Measurements from ENCODE around the gene CERK.
"Not testable (repeated sequence)": the region's sequence is repeated elsewhere in the genome, so short reads cannot be mapped to it uniquely, and the experiment has no call there.

CERK gene, protein sequence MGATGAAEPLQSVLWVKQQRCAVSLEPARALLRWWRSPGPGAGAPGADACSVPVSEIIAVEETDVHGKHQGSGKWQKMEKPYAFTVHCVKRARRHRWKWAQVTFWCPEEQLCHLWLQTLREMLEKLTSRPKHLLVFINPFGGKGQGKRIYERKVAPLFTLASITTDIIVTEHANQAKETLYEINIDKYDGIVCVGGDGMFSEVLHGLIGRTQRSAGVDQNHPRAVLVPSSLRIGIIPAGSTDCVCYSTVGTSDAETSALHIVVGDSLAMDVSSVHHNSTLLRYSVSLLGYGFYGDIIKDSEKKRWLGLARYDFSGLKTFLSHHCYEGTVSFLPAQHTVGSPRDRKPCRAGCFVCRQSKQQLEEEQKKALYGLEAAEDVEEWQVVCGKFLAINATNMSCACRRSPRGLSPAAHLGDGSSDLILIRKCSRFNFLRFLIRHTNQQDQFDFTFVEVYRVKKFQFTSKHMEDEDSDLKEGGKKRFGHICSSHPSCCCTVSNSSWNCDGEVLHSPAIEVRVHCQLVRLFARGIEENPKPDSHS

DNA sequence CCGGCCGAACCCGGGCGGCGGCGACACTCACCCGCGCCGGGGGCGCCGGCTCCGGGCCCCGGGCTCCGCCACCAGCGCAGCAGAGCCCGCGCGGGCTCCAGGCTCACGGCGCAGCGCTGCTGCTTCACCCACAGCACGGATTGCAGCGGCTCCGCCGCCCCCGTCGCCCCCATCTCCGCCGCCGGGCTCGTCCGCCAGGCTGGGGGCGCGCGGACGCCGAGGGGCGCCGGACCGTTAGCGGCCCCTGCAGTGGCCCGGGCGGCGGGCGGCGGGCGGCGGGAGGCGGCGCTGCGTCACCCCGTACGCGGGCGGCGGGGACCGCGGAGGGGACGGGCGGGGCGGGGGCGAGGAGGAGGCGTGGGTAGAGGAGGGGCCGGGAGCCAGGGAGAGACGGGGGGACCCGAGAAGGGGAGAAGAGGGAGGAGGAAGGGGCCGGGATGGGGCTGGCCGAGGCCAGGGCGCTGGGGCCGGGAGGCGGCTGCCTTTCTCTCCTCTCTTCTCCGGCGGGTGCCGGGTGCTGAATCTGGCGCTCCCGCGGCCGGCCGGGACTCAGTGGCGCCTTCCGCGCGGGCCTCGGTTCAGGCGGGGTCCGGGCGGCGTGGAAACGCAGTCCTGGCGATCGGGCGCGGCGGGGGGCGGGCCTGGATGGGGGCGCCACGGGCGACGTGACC lies at the start of gene CERK:
CERK (minus strand) TSS at position 277 of the 671 bp plus-strand sequence; CDS start at position 173, 104 bp downstream.
- DNase-seq (ENCODE audit: low read depth): peak; percentile 32

DNA sequence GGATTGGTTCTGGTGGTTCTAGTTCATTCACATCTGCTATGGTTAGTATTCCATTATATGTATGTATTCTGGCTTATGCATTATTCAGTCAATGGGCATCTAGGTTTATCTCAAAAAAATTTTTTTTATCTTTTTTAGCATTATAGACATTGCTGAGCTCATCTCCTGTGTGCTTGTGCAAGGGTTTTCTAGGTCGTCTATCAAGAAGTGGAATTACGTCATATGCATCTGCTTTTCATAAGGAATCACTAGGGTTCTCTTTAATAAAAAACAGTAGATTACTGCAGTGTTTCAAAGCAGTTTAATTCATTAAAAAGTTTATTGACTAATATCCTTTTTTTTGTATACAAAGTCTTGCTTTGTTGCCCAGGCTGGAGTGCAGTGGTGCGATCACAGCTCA lies 45.7 kb upstream of the CERK start:
- no peak for DNase-seq (ENCODE audit: low read depth)

DNA sequence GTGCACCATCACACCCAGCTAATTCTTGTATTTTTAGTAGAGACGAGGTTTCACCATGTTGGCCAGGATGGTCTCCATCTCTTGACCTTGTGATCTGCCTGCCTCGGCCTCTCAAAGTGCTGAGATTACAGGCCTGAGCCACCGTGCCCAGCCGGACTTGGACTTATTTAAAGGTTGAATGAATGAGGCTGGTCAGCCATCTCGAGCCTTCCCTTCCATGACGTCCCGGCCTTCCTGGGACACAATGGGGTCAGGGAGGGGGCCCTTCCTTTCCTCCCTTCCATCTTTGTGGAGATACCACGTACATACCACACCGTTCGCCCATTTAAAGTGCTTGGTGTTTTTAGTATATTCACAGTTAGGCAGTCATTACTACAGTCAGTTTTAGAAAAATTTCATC lies 44.1 kb upstream of the CERK start:
- DNase-seq (ENCODE audit: low read depth): not testable (repeated sequence)

DNA sequence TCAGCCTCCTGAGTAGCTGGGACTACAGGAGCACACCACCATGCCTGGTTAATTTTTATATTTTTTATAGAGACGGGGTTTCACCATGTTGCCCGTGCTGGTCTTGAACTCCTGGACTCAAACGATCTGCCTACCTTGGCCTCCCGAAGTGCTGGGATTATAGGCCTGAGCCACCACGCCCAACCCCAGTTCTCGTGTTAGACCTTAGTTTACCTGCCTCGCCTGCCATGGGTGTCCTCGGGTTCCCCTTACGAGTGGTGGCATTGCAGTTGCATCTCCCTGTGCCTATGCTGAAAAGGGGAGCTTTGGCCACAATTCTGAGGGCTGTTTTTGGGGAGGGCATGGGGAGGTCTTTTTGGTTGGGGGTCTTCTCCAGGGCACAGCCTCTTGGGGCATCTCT lies 43.2 kb upstream of the CERK start:
- DNase-seq (ENCODE audit: low read depth): no peak

DNA sequence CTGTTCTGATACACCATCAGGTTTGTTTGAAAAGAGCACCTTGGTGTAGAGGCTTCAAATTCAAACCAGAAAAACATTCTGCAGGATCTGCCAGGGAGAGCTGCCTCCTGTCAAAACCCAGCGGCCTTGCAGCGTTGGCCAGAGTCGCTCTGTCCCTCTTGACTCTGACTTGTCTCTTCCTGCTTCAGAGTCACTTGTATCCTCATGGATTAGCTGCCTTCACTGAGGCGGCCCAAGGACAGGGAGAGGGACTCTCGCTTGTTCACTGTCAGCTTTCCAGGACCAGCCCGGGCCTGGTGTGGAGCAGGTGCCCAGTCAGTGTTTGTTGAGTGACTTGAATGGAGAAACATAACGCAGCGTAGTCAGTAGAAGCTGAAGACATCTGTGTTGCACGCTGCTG lies 42.4 kb upstream of the CERK start:
- DNase-seq (ENCODE audit: low read depth): no peak

DNA sequence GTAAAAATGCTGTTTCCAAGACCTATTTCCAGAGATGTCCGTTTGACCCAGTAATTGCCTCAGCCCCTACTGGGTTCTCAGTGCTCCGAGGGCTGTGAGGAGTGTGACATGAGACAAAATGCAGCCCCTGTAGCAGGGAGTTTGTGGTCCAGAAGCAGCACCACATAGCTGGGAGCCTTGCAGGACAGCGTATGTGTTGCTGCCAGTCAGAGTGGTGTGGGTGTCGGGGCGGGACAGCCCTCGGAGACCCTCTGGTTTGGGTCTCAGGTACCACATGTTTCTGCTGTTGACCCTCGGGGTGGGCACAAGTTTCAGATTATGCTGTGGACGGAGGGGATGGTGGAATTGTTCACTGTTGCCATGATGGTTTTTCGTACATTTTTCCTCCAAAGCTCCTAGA lies 41.6 kb upstream of the CERK start:
- no peak for DNase-seq (ENCODE audit: low read depth)

DNA sequence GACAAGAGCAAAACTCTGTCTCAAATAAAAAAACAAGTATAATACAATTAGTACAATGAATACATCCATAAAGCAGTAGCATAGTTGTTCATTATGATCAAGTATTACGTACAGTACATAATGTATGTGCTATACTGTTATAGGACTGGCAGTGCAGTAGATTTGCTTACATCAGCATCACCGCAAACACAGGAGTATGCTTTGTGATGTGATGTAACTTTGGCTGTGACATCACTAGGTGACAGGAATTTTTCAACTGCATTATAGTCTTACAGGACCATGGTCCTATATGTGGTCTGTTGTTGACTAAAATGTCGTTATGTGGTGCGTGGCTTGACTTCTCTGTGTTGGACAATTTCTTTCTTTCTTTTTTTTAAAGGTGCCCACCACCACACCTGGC lies 41.0 kb upstream of the CERK start:
- no peak for DNase-seq (ENCODE audit: low read depth)

DNA sequence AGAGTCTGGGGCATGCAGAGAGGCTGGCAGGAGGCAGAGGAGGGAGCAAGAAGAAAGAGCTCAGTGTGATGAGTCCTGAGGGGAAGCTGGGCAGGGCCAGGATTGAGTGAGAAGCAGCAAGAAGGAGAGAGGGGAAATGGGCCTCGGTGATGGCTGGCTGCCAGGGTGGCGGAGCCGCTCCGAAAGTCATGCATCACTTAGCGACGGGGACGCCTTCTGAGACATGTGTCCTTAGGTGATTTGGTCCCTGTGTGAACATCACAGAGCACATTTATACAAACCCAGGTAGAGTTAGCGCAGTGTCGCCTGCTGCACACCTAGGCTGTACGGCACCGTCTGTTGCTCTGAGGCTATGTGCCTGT lies 39.5 kb upstream of the CERK start:
- no peak for DNase-seq (ENCODE audit: low read depth)

DNA sequence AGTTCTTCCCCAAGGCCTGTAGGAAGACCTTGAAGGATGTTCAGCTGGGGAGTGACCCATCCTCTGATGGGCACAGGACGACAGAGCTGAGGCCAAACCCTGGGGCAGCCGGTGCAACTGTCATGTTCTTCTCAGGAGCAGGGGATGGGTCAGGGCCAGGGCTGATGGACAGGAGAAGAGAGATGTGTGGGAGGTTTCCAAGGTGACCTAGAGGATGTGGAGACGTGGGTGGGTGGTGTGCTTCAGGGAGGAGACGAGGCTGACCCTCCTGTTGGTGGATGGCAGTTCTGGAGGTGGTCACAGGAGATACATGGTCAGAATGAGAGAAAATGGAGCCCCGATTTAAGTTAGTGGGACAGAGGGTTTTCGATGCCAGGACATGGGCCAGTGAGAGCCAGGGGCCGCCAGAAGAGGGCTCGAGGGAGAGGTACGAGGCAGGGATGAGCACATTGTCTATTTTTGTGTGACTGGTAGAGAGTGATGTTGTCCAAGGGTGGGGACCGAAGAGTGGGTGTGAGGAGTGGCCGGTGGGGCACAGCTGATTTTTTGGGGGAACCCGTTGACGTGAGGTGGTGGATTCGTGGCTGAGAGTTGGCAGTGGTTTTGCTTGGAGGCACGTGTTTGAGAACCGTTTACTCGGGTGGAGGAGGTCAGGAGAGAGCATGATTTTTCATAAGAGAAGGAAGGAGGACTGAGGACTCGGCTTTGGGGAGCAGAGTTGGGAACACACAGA lies 39.0 kb upstream of the CERK start:
- no peak for DNase-seq (ENCODE audit: low read depth)

DNA sequence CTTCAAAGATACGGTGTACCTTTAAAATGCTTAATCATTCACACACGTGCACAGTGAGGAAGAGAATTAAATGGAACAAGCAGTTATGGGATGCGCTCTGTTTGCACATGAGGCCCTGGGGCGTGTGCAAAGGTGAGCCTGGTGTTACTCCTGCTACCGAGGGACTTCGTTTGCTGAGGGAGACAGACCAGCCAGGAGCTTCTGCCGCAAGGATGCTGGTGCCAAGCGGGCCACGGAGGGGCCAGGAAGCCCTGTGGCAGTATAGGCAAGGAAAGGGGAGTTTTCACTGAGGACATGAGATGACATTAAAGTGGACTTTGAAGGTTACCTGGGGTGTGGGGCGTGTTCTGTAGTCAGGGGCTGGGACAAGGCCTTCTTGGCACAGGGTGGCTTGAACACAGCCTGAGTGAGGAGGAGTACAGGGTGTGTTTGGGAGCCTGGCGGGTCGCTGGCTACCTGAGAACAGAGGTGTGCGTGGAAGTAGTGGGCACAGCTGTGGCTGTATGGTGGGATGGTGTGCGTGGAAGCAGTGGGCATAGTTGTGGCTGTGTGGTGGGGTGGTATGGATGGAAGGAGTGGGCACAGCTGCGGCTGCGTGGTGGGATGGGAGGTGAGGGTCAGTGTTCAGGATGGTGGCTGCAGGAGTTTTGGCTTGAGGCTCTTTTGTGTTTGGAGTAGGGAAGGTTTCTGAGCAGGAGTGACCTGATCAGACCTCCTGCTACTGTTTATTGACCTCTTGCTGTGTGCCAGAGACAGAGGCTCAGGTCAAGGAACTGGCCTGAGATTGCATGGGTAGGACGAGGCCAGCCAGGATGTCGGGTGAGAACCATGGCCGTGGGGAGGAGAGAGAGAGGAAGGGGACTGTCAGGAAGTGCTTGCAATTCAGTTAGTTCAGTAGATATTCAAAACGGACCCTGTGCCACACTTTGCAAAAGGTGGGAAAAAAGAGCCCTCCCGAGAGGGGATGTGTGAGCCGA lies 38.1 kb upstream of the CERK start:
- no peak for DNase-seq (ENCODE audit: low read depth)

DNA sequence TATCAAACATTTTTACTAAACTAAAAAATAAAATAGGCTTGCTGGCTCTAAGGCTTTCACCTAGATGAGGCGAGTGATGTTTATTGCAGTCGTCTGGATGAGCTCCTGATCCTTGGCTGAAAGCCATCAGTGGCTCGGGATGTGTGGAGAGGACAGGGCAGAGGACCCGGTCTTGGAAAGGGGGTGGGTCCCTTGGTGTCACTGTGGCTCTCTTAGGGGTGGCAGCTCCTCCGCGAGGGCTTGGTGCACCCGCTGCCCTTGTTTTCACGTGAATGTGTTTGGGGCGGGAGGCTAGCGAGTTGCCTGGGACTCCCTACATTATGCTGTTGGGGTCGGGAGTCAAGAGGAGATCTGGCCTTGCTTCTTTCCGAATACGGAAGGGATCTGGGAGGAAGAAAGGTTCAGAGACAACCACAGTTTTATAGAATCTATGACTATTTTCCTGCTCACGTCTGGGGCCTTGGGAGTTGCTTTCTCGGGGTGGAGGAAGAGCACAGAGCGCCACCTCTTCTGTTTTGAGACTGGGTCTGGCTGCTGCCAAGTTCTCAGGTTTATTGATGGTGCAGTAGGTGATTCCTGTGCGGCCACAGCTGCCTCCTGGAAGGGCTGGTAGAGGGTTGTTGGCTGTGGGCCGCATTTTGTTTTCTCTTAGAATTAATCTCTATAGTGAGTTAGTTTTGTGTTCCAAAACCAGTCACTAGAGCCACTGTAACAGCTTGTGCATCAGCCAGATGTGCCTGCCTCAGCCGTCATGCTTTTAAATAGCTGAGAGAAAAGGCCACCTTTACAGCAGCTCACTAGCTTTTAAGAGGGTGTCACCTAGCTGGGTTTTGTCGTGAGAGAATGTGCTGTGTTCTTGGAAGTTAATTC lies 37.2 kb upstream of the CERK start:
- DNase-seq (ENCODE audit: low read depth): no peak

DNA sequence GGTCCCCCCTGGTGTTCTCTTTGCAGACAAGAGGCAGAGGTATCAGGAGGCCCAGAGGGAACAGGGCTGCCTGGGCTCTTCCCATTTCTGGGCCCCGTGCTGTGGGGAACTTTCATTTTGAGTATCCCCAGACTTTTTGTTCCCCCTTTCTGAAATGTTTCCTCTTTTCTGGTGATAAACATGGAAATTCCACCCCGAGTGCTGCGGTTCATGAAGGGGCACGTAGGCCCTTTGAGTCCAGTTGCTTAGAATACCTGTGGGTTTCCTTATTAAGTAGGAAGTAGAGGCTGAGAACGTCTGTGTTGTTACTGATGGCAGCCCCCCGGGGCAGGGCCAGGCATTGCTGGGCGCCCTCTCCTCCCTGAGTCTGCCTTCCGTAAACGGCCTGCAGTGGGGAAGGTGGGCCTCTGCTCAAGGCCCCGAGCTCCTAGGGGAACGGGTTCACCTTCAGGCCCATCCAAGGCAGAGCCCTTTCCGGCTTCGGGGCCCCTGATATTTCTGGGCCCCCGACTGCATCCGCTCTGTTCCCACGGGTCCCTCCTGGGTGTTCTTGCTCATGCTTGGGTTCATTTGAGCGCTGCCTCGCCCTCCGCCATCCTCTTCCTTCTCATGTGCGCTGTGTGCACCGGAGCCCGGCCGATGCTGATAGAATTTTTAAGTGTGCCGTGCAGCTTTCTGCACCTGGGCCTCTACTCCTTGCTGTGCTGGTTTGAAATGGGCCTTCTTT lies 36.4 kb upstream of the CERK start:
- no peak for DNase-seq (ENCODE audit: low read depth)

DNA sequence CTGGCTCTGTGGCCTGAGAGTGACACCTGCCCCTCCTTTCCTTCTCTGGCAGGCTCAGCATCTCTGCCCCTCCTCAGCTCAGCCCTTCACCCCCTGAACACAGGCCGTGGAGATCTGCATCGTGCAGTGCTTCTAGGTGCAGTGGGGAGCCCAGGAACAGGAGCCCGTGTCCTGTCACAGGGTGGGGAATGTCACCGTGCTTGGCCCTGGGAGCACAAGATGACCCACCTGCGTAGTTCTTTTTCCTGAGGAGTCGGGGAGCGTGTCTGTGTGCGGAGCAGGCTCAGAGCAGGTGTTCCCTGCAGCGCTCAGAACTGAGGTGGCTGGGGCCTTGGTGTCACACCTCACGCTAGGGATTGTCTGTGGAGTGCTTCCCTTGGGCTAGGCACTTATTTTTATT lies 35.0 kb upstream of the CERK start:
- DNase-seq (ENCODE audit: low read depth): no peak

DNA sequence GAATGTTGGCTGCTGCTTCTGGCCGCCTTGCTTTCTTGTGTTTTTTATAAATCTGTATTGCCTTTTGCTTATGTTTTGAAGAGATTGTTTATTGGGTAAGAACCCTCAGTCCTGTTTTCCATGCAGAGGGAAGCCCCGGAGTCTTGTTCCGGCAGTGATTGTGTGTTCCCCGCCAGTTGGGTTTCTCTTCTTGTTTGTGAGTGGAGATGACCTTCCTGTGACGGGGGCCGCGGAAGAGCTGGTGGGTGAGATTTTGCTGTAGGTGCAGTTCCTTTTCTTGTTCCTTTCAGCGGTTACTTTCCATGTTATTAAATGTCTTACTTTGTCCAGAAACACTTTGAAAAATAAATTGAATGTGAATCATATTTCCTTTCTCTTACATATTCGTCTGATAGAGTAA lies 32.7 kb upstream of the CERK start:
- DNase-seq (ENCODE audit: low read depth): no peak

DNA sequence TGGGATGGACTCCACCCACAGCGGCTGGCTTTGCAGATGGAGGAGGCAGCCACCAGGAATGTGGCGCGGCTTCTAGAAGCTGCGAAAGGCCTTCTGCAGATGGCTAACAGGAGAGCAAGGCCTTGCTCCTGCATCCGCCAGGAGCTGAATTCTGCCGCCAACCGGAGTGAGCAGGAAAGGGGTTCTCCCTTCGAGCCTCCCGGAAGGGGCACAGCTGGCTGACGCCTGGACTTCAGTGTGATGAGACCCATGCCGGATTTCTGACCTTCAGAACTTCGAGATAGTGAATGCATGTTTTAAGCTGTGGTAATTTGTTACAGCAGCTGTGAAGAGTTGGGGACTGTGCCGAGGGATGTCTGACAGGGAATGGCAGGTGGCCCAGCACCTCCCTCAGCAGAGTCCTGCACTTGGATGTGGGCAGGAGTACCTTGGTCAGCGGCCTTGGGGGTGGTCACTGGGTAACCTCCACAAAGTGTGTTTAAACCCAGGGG lies 32.1 kb upstream of the CERK start:
- no peak for DNase-seq (ENCODE audit: low read depth)

DNA sequence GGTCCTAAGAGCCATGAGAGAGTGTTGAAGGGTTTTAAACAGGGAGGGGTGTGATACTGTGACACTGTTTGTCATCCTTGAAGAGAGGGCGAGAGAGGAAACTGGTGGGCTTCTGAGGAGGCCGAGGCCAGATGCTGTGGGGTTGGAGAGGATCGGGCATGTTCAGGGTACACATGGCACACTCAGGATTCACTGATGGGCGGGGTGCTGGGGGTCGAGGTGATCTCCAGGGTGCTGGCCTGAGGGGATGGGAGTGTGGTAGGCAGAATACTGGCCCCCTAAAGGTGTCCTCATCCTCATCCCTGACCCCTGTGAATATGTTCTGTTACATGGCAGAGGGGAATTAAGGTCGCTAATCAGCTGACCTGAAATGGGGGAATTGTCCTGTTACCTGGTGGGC lies 31.7 kb upstream of the CERK start:
- DNase-seq (ENCODE audit: low read depth): no peak

DNA sequence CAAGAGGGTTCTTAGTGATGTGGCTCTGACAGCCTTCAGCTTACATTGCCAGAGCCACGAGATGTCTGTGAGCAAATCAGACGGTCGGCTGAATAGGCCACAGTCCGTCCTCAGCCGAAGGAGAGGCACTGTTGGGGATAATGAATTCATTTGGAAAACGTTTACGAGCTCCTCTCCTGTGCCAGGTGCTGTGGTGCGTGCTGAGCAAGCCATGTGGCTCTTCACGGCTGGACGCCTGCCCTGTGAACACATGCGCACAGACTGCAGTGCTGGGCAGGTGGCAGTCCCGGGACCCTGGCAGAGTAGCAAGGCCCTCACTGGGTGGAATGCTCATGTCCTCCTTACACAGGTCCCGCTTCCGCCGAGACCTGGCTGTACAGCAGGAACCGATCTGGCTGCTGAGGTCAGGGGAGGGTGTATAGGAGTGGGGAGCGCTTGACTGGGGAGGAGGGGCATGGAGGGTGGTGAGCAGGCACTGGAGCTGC lies 31.2 kb upstream of the CERK start:
- DNase-seq (ENCODE audit: low read depth): no peak

DNA sequence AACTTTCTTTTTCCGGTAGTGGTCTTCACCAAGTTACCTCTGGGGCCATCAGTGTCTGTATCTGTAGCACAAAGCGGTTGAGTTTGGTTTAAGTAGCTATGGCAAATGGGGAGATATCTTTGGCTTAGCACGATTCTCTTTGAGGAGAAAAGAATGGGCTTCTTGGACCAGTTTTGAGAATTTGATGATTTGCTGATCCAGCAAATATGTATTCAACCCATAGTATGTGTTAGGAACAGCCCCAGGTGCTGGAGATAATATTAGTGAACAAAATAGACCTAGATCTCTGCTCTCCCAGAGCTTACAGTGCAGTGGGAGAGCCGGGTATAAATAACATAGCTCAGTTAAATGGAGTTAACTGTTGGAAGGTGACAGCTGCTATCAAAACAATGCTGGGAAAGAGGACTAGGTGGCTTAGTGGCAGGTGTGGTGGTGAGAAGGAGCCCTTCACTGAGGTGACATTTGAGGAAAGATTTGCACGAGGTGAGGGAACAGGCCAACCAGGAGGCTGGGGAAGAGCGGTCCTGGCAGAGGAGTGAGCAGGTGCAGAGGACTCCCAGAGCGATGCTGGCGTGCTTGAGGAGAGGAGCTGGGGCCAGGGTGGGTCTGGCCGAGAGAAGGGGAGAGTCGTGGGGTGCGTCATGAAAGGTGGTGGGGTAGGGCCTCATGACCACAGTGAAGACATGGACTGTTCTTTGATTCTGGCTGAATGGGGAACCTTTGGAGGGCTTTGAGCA lies 29.4 kb upstream of the CERK start:
- no peak for DNase-seq (ENCODE audit: low read depth)

DNA sequence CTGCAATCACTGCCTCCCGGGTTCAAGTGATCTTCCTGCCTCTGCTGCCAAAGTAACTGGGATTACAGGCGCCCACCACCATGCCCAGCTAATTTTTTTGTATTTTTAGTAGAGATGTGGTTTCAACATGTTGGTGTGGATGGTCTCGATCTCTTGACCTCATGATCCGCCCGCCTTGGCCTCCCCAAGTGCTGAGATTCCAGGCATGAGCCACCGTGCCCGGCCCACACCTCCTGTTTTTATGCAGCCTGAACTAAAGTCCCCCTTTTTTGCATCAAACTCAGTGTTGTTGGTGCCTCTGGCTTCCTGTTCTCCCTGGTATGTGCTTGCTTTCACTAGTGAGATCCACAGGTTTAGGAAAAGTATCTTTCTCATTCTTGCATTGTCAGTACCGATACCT lies 28.6 kb upstream of the CERK start:
- DNase-seq (ENCODE audit: low read depth): no peak
